Skin of body (tissue), 2 donors: ENCODE measurements around the gene SDS. TPM values are rescaled to one million over a fixed set of nuclear protein-coding genes. Genes with fewer than 3 reads are reported as not detected.

ENCODE experiments used
- DNase-seq: peaks from one replicate; lab custom pipeline; 2025; lab: John Stamatoyannopoulos, UW
- total RNA-seq: library from RNA; depleted of rRNA; stranded (reverse); fragments of >200 nt; gene quantifications from one replicate; pipeline ENCODE4 v1.2.3, GENCODE V29; 2014

SDS gene
- total RNA-seq, 1 donor from 2014 or later: not detected

- DNase-seq: no peak
Measured at GRCh38 chr12:113348849-113349536, 54.7 kb downstream of the SDS start.

DNA sequence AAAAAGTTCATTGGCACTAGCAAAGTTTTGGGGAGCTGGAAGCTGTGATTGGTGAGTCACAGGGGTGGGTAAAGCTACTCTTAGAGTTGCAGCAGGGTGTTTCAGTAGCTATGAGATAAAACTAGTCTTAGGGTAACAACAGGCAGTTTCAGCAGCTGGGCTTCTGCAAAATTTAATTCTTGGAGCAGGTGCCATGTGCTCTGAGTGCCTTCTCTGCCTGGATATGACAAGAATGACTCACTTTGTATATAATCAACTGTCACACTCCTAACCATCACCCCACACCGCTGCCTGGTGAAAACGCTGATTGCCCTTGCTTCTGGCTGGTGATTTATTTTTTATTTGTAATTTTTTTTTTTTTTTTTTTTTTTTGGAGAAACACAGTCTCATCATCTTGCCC lies 55.8 kb downstream of the SDS start:
- DNase-seq: no peak

DNA sequence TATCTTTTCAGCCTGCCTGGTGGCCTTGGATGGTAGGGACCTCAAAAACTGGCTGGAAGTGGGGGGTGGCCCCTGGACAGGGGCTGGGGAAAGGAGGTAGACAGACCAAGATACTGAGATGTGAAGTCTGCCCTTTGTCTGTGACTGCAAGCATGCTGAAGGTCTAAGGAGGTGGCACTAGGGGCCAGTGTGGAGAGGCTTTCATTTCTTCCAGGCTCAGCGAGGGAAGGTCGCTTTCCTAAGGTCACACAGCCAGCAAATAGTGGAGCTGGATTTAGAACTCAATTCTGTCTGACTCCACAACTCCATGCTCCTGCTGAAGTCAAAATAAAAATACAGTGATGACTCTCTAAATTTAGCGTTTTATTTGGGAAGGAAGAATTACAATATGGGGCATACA lies 56.6 kb downstream of the SDS start:
- DNase-seq: no peak

- DNase-seq: no peak
Measured at GRCh38 chr12:113346353-113346752, 57.3 kb downstream of the SDS start.

GRCh38 chr12:113345318-113345717 lies 58.4 kb downstream of the SDS start:
- no peak for DNase-seq

Other genes starting within 250 kb of the SDS start
- gene DDX54, start 218.4 kb downstream of the SDS start, total RNA-seq: 15.4 TPM
- 5.3 TPM for gene RITA1, start 218.2 kb downstream of the SDS start, total RNA-seq
- gene TPCN1, start 182.4 kb downstream of the SDS start, total RNA-seq: 19.0 TPM
- 14.1 TPM for gene SLC8B1, start 68.8 kb downstream of the SDS start, total RNA-seq
- gene PLBD2, start 45.3 kb downstream of the SDS start, total RNA-seq: 11.1 TPM
- gene SDSL, start 18.5 kb upstream of the SDS start, total RNA-seq: 2.6 TPM
- gene LHX5, start 68.0 kb upstream of the SDS start, total RNA-seq: not detected